NCI-H510A (cell line): ENCODE measurements around the gene EIF4E1B.

Experiments used
- DNase-seq: peaks from one replicate; lab custom pipeline; 2025; lab: John Stamatoyannopoulos, UW

EIF4E1B gene

DNA sequence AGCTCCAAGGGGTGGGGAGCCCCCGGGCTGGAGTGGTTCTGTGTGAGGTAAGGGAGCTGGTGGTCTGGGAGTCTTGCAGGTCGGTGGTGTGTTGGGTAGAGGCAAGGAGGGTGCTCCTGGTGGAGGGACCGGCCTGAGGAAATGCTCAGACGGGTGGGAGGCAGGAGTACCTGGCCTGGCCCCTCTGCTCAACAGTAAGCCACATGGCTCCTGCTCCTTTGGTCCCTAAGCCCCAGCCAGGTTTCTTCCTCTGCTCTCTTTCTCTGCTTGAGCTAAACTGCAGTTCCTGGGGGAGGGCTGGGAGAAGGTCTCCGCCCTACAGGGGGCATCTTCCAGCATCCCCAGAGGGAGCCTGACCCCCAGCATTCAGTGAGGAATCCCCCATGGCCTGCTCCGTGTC is 34.0 kb downstream of the EIF4E1B start:
- DNase-seq, result no peak

DNA sequence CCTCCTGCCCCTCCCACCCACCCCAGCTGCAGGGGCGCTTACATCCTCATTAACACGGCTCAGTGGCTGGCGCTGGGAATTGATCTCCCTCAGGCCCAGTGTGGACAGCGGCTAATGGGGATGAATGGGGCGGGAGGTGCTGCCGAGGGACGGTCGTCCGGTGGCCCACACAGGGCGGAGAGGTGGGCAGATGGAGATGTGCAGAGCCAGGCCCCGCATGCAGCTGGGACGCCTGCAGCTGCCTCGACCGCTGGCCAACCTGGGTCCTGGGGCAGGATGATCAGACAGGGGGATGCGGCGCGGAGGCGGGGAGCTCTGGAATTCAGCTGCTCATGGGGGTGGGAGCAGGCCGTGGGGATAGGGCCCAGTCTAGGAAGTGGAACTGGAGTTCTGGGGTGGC is 34.4 kb downstream of the EIF4E1B start:
- no peak for DNase-seq

DNA sequence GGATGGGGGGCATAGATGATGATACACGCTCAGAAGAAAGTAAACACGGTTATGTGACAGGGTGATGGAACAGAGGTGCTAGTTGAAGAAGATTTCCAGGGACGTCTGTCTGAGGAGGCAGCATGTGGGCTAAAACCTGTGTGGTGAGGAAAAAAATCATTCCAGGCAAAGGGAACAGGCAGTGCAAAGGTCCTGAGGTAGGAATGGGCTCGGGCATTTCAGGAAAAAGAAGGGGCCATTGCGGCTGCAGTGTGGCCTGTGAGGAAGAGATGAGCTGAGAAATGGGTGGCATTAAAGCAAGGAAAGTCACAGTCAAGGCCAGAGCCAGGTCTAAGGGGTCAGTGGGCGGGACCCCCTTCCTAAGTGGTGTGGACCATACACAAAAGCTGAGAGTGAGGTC is 35.0 kb downstream of the EIF4E1B start:
- no peak for DNase-seq

DNA sequence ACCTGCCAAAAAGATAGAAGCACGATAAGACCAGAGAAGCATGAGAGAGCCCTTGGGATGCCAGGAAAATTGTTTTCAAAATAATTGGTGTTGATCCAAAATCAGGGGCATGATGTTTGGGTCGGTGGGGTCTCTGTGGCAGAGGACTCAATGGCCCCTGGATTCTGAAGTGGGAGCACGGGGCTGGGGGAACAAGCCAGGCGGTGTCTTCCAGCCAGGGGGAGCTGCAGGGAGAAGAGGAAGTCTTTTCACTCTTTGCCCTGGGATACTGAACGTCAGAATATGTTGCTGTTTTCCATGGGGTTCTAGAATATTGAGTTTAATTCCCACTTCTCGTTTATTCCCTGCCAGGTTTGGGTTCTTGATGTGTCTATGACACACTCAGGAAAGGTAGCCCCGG is 37.2 kb downstream of the EIF4E1B start:
- DNase-seq, result no peak

DNA sequence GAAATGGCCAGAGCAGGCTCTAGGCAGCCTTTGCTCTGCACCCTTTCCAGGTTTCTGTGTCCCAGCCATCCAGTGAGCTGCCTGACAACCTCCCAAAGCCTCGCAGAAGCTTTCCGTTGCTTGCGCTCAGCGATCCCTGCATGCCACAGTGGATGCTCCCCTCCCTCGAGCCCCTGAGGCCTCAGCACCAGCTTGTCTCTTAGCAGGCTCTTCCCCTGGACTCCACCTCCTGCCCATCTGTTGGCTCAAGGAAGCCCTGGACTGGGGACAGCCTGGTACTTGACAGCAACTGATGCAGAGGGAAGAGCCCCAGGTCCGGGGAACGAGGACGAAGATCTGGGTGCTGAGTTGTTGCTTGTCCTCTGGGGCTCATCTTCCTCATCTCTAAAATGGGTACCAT is 40.0 kb downstream of the EIF4E1B start:
- DNase-seq, result no peak

DNA sequence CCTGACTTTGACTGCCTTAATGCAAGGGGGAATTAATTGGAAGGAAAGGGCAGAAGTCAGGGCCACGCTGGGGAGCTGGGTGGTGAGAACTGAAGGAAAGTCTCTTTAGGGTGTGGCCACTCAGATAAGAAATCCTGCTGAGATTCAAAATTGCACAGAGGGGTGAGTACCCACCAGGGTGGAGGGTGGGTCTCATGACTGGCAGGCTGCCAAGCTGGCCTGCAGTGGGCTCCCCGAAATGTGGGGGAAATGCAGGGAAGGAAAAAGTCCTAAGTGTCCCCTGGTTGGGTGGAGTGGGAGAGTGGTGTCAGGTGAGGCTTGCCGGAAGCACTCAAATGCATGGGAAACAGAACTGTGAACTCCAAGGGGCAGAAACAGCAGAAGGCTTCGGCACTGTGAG is 40.9 kb downstream of the EIF4E1B start:
- DNase-seq, result no peak

DNA sequence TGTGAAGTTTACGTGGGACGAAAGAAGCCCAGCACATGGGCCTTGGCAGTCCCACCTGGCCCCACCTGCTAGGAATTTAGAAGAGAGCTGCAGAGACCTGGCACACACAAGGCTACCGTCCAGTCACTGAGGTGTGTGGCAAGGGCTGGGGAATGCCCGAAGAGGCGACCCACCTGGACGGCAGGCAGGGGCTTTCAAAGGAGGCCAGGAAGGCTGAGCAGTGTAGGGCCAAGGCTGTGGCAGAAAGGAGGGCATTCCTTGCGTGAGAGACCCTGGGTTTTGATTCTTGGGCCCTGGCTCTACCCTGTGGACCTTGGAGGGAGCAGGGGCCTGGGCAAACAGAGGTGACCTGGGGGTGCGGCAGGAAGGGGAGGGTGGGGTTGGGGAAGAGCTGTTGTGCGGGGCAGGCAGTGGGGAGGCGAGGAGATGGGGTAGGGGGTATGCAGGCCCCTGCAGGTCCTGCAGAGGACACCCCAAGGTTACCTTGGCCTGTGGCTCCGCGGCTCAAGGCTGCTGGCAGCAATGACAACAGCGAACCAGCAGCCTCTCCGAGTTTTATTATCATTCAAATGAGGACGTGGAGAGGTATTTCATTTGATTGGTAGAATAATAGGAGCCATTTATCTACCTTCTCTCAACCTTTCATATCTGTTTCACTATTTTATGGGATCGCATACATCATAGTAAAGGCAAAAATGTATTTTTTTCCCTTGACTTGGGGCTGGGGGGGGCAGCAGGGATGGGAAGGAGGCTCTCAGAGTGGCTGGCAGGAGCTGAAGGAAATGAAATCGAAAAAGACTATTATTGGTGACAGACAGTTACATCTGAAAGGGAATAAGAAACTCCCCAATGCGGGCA is 41.6 kb downstream of the EIF4E1B start:
- DNase-seq, result no peak

DNA sequence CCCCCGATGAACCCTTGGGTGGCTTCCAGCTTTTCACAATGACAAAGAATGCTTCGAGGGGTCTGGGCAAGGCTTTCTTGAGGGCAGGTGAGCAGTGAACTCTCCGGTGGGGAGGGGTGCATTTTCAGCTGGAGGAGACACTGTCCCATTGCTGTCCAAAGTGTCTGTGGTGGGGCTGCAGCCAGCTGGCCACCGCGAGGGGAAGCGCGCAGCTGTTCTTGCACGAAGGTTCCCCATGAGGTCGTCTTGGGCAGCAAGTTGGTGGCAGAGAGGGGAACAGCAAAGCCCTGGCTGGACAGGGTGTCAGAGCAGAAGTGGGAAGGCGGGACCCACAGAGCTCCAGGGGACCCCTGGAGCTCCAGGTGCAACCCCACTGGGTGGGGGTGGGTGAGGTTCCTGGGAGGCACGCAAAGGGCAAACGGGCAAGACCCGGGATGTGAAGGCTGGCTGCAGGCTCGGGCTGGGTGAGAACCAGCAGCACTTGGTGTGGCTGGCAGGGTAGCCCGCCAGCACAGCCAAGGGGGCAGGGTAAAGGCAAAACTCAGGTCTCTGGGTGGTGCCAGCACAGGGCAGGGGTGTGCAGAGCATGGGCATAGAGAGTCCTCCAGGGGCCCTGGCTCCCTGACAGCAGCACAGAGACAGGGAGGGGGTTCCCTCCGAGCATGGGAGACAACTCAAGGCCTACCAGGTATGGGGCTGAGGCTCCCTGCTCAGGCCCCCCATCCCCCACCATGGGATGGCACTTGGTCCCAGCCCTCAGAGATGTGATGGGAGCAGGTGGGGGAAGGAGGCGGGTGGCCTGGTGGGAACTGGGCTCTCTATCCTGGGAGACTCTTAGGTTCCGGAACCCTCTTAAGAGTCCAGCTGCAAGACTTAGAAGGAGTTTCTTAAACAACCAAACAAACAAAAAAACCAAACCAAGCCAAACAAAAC is 43.4 kb downstream of the EIF4E1B start:
- no peak for DNase-seq

DNA sequence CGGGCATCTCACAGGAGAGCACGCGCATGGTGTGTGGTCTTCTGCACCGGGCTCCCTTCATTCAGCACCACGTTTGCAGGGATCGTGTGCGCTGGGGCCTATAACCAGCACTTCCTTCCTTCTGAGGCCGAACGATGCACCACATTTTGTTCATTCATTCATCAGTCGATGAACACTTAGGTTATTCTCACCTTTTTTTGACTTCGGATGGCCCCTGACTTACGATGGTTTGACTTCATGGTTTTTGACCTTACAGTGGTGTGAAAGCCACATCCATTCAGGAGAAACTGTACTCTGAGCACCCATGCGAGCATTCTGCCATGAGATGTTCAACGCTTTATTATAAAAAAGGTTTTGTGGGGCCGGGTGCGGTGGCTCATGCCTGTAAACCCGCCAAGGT is 44.3 kb downstream of the EIF4E1B start:
- no peak for DNase-seq

DNA sequence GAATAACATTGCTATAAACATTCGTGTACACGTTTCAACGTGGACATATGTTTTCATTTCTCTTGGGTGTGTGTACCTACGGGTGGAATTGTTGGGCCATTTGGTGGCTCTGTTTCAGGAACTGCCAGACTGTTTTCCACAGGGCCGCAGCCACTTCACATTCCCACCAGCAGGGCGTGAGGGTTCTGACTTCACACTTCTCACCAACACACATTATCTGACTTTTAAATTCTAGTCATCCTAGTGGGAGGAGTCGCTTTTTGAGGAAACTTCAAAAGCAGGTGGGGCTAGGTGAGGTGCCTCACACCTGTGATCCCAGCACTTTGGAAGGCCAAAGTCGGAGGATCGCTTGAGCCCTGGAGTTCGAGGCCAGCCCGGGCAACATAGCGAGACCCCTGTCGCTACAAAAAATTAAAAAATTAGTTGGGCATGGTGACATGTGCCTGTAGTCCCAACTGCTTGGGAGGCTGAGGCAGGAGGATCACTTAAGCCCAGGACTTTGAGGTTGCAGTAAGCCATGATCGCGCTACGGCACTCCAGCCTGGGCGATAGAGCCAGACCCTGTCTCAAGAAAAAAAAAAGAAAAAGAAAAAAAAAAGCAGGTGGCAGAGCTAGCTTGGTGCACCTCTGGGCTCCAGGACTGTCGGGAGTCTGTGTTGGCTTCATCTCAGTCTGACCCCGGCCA is 45.3 kb downstream of the EIF4E1B start:
- no peak for DNase-seq

DNA sequence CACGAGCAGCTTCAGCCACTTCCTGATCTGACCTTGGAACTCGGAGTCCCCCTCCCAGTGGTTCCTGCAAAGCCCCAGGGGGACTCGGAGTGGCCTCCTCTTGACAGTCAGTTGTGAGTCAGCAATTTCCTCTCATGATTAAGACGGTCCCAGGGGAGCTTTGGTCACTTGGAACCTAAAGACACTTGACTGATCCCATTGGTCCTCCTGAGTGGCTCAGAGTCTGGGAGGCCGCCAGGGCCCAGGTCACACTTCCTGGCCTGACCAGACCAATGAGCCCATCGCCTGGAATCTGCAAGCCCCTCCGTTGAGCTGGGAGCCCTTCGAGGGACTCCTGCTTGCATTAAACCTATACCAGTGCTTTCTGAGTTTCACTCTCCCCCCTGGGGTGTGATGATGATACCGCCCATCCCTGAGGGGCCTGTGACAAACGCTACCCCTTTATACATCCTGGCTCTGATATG is 45.9 kb downstream of the EIF4E1B start:
- no peak for DNase-seq

DNA sequence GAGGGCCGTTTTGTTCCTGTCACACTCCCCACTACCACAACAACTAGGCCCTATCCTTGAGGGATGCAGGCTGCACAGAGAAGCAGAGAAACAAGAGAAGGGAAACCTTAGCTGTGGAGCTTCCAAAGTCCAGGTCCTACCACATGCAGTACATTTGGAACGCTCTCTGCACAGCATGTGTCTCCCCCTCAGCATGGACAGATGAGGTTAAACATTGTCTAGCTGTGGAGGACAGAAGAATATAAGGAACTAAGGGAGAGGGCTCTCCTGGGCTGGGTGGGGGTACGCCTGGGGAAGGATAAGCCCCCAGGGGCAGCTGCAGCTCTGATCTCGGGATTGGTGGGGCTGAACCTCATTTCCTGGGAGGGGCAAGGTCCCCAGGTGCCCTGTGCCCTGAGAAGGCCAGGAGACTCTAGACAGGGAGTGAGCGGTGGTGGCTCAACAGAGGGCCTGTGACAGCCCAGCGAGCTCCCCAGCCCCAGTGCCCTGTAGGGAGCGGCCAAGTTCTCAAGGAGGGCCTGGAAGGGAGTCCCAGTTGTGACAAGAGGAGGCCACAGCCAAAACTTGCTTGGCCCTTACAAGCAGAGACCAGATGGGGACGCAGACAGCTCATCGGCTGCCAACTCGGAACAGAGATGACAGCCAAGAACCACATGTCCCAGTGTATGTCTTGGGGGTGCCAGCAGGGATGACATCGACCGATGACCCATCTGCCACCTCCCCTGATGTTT is 46.9 kb downstream of the EIF4E1B start:
- no peak for DNase-seq

DNA sequence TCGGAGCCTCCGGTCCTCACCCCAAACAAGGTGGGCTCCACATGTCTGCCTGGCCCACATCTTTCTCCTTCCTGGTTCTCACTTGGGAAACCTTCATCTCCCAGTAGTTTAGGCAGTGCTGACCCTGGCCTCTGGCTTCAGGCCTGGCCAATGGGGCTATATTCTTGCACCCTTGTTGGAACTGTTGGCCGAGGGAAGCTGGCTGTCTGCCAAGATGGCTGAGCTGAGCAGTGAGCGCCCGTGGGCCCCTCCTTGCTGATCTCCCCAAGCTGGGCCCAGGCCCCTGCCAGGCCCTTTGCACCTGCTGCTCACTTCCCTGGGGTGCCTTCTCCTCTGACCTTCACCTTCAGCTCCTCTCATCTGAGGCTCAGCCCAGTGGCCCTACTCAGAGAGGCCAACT is 48.1 kb downstream of the EIF4E1B start:
- DNase-seq, result no peak

DNA sequence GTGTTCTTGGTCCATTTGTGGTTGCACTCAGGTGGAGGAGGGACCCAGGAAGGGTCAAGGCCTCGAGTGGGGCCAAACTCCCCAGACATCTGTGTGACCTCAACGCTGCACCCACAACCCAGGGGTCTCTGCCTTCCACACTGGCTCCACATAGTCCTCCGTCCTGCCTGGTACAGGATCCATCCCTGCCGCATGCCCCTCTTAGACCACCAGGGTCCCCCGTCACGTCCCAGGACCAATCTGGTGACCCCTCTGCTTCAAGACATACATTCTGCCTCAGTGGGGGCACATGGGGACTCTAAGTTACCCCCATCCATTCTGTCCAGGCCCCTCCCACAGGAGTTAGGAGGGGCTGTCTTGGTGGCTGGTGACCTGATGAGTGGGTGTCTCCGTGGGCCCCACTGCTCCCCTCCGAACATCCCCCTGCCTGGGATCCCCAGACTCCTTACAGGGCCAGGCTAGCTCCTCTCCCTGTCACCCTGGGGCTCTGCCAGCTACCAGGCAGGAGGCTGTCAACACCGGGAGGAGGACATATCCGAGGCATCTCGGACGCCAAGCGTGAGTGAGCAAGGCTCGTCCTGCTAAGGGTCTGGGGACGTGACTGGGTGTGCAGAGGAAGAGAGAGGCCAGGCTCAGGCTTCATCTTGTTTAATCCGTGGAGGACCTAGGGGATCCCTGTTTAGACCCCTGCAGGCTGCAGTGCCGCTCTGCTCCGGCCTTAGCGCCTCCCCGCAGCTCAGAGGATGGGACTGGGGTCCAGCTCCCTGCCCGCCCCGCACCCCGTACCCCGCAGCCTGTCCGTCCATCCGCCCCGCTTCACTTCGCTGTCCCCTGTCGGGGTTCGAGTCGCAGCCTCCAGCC is 49.1 kb downstream of the EIF4E1B start:
- no peak for DNase-seq

DNA sequence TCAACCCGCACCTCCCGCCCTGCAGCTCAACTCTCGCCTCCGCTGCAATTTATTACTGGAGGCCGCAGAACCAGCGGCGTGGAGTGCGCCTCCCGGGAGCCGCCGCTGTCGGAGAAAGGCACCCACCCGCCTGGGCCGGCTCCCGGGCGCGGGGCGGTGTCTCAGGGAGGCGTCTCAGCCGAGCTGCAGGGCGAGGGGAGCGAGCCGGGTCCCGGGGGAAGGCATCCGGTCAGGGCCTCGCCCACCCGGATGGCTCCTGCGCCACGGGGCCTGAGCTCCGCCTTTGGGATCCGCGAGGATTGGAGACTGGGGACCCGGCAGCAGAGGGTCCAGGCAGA is 49.7 kb downstream of the EIF4E1B start:
- DNase-seq, result no peak

DNA sequence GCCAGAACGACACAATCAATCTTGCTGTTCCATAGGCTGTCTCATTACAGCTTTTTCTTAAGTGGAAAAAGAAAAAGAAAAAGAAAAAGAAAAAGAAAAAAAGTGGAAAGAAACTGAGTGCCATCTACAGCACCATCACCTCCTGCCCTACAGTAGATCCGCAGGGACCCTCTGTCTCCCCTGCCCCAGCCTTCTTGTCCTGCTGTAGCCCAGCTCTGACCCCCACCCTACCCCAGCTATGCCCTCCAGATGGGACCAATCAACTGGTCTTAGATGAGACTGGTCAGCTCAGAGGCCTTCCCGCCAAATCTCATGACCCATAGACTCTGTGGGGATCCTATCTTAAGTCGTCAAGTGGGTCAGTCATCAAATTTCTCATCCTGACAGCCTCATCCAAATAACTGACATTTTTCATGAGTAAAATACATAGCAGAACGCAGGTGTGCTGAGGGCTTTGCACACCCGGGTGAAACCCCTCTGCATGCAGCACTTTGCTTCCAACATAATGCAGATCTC is 51.6 kb downstream of the EIF4E1B start:
- no peak for DNase-seq

DNA sequence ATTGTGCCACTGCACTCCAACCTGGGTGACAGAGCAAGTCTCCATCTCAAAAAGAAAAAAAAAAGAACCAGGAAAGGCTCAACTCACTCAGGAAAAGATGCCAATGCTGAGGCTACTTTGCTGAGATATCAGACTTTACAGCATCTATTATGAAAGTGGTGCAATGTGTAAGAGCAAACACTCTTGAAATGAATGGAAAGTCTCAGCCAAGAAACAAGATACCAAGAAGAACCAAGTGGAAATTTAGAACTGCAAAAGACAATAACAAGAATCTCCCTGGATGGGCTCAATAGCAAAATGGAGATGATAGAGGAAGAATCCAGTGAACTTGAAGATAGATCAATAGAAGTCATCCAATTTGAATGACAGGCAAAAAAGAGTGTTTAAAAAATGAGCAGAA is 54.5 kb downstream of the EIF4E1B start:
- DNase-seq, result no peak

DNA sequence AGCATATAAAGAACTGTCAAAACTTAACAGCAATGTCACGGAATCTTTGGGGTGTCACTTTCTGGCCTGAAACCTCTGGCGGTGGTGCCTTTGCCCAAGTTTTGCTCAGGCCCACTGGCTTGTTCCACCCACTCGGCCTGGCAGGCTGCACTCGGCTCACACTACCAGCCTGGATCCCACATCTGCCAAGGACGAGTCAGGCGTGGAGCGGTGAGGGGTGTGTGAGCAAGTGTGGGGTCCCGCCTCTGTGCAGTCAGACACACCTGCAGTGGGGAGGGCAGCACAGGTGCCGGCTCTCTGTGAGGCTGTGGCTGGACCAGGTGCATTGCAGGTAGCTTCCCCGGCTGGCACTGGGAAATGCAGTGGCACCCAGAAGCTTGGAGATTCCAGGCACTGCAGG is 56.8 kb downstream of the EIF4E1B start:
- DNase-seq, result no peak

DNA sequence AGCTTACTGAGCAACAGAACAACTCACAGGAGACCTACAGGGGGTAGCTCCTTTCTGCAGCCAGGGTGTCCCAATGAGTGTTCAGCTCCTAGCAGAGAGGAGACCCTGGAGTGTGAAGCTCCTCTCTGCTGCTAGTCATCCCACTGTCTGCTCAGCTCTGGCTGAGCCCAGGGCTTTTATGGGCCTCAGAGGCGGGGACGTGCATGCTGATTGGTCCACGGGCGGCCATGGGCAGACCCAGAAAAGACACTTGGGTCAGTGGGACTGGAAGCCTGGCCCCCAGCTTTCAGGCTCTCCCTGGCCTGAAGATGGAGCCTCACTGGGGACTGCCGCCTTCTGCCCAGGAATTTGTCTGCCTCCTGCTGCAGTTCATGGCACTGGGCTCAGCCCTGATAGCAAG is 57.4 kb downstream of the EIF4E1B start:
- DNase-seq, result no peak

DNA sequence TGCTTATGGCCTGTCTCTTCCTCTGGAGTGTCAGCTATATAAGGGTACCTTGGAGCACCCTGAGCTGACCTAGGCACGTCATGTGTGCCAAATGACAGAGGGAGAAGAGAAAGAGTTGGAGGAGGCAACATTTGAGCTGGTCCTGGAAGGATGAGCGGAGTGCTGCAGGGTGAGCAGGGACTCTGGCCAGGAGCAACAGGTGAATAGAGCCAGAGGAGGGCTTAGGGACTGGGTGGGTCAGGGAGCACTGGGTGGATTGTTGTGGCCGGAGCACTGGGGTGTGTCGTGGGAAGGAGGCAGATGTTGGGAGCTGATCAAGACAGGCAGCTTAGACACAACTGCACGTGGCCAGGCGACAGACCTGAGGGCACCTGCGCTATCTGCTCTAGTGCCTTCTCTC is 60.4 kb downstream of the EIF4E1B start:
- no peak for DNase-seq

DNA sequence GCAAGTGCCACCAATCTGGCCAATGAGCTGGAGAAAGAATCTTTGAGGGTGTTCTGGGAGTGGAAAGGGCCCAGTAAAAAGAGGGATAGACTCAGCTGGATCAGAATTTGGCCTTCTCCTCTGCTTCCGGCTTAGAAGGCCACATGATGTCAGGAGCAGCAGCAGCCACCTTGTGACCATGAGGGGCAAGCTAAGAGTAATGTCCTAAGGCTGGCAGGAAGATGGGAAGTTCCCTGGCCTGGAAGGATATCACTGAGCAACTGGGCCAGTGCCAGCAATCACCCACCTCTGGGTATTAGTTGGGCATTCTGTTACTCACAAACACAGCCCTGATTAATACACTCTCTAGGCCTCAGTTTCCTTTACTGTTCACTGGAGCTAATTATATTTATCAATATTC is 61.0 kb downstream of the EIF4E1B start:
- no peak for DNase-seq
